ENCODE results near the gene DYSF.

DYSF gene

DNA sequence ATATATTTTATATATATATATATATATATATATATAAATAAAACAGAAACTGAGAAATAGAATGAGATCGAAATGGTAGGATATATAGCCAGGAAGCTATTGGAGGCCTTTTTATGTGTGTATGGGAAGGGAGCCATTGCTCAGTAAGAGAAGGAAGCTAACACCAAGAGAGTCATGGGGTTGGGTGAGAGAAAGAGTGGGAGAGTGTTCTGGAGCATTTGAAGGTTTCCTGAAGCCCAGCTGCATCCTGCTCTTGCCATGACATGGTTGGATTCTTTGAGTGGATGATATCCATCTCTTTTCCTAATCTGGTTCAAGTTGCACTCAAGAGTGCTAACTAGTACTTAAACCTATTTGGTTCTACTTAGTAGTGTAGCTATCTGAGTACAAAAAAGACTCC is 282.3 kb downstream of the DYSF start:
- TF ChIP-seq, protein P1, sequence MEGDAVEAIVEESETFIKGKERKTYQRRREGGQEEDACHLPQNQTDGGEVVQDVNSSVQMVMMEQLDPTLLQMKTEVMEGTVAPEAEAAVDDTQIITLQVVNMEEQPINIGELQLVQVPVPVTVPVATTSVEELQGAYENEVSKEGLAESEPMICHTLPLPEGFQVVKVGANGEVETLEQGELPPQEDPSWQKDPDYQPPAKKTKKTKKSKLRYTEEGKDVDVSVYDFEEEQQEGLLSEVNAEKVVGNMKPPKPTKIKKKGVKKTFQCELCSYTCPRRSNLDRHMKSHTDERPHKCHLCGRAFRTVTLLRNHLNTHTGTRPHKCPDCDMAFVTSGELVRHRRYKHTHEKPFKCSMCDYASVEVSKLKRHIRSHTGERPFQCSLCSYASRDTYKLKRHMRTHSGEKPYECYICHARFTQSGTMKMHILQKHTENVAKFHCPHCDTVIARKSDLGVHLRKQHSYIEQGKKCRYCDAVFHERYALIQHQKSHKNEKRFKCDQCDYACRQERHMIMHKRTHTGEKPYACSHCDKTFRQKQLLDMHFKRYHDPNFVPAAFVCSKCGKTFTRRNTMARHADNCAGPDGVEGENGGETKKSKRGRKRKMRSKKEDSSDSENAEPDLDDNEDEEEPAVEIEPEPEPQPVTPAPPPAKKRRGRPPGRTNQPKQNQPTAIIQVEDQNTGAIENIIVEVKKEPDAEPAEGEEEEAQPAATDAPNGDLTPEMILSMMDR (IDR thresholded peaks at IDR 0.05; ENCODE audit: control insufficient read depth, insufficient read depth, low read depth, low read length, missing control alignments), result no peak
- no peak overlapping the region for H3K4me3 ChIP-seq (ENCODE audit: control insufficient read depth, low read depth, low read length)
- DNase-seq (ENCODE audit: low read depth), result no peak

Data from AG09309 (cell line).